Transverse colon (tissue), 4 donors: ENCODE data around the gene IYD.

Source experiments
- CTCF ChIP-seq, 5 experiments: fragments of 200-600 bp in 3 of 5; fragments of 450-650 bp in 2 of 5; sonication (generic) in 3 of 5; IDR thresholded peaks; 1 replicate in 2 of 5; 2 replicates in 3 of 5; pipeline ENCODE4 v1.5.1; 2016 to 2017; ENCODE audit warnings: antibody characterized with exemption in 5 of 5, inconsistent platforms in 3 of 5, mild to moderate bottlenecking in 2 of 5, moderate library complexity in 1 of 5
- EP300 ChIP-seq: sonication (generic); formaldehyde crosslinking; IDR thresholded peaks from one replicate; pipeline ENCODE4 v1.6.1; 2017; ENCODE audit warnings: antibody characterized with exemption, low read depth
- POLR2A ChIP-seq: fragments of 450-650 bp; IDR thresholded peaks from one replicate; pipeline ENCODE4 v1.6.1; 2016; ENCODE audit warnings: antibody characterized with exemption, mild to moderate bottlenecking, moderate library complexity
- POLR2AphosphoS5 ChIP-seq, 3 donors: sonication (generic); formaldehyde crosslinking; IDR thresholded peaks; one replicate each; pipeline ENCODE4 v1.6.1; 2016; ENCODE audit warnings: antibody characterized with exemption in 3 of 3

GRCh38 chr6:150369408-150369807 lies 596 bp downstream of the IYD start:
- TF ChIP-seq CTCF (IDR thresholded peaks at IDR 0.05) (no peak), POLR2AphosphoS5 (IDR thresholded peaks at IDR 0.05) (no peak), POLR2A (no peak), EP300 (no peak)
